Activated naive CD8-positive, alpha-beta T cell treated with anti-CD3 and anti-CD28 coated beads for 36 hours (primary cell): Measurements from ENCODE around the gene MPP2. TPM values are rescaled to one million over a fixed set of nuclear protein-coding genes. Genes with fewer than 3 reads are reported as not detected.

Experiments
- total RNA-seq, 2 experiments: library from RNA; stranded (reverse); gene quantifications; one replicate each; pipeline ENCODE4 v1.2.3, GENCODE V29; 2021

The MPP2 gene
- total RNA-seq, 2 experiments from 2014 or later: 5.2 to 6.5 TPM

Other genes starting within 250 kb of the MPP2 start
- under 1 TPM; 0.14 to 0.25 TPM for gene MEOX1, start 245.6 kb downstream of the MPP2 start, total RNA-seq
- gene SOST, start 148.7 kb downstream of the MPP2 start, total RNA-seq: not detected
- 10 to 100 TPM; 21.2 to 22.3 TPM for gene DUSP3, start 128.6 kb downstream of the MPP2 start, total RNA-seq
- gene CFAP97D1, start 127.1 kb downstream of the MPP2 start, total RNA-seq: not detected
- 1 to 10 TPM in 1 of 2 experiments, under 1 TPM in 1; 0.80 to 1.1 TPM for gene MPP3, start 74.4 kb downstream of the MPP2 start, total RNA-seq
- not detected for gene CD300LG, start 60.4 kb downstream of the MPP2 start, total RNA-seq
- not detected for gene PPY, start 34.9 kb upstream of the MPP2 start, total RNA-seq
- not detected for gene PYY, start 46.4 kb upstream of the MPP2 start, total RNA-seq
- 1 to 10 TPM in 1 of 2 experiments, under 1 TPM in 1; 0.82 to 1.1 TPM for gene NAGS, start 97.1 kb upstream of the MPP2 start, total RNA-seq
- 10 to 100 TPM; 22.7 to 26.9 TPM for gene TMEM101, start 107.4 kb upstream of the MPP2 start, total RNA-seq
- 100 to 1,000 TPM; 103 to 110 TPM for gene LSM12, start 159.1 kb upstream of the MPP2 start, total RNA-seq
- gene G6PC3, start 163.2 kb upstream of the MPP2 start, total RNA-seq: 10 to 100 TPM; 30.8 to 31.1 TPM
- gene HDAC5, start 216.1 kb upstream of the MPP2 start, total RNA-seq: 10 to 100 TPM; 18.2 to 18.7 TPM
- gene HROB, start 234.4 kb upstream of the MPP2 start, total RNA-seq: 10 to 100 TPM; 18.5 to 20.1 TPM